SK-N-SH (cell line): ENCODE results near the gene FAM114A1. TPM values are rescaled to one million over a fixed set of nuclear protein-coding genes. Genes with fewer than 3 reads are reported as not detected.

Experiments used
- CTCF ChIA-PET: fragments of 300-600, 350-600 bp; formaldehyde crosslinking; extraction: SDS; loops from one replicate; lab custom pipeline; 2021; lab: Yijun Ruan, JAX
- POLR2A ChIA-PET: fragments of 350-600 bp; sonication (Branson Sonifier 250); formaldehyde crosslinking; extraction: SDS; loops from one replicate; lab custom pipeline; 2020; ENCODE audit warnings: antibody characterized with exemption, inconsistent platforms; lab: Yijun Ruan, JAX
- DNase-seq: peaks from one replicate; pipeline ENCODE4 v3.0.0; 2012
- H2AFZ ChIP-seq: fragments of 200-600 bp; sonication (generic); 2 replicates; pipeline ENCODE4 v1.8.1; 2016; ENCODE audit warnings: antibody characterized with exemption, mild to moderate bottlenecking, low read depth
- H3F3A ChIP-seq: fragments of 200-600 bp; sonication (generic); replicated peaks from 2 replicates; pipeline ENCODE3; 2016; ENCODE audit warnings: antibody characterized with exemption, mild to moderate bottlenecking; ENCODE audit not compliant: insufficient read depth
- H3K27ac ChIP-seq, 2 experiments: fragments of 200-500 bp in 1 of 2; fragments of 200-600 bp in 1 of 2; sonication (Bioruptor generic) in 1 of 2; sonication (generic), shearing (Covaris generic) in 1 of 2; 2 replicates each; pipeline versions ENCODE4 v1.5.1 to v1.6.1; 2014 to 2016; ENCODE audit warnings: low read depth in 2 of 2, inconsistent platforms in 1 of 2, low read length in 1 of 2, mild to moderate bottlenecking in 1 of 2, mixed read lengths in 1 of 2
- H3K27me3 ChIP-seq: fragments of 200-600 bp; sonication (generic), shearing (Covaris generic); 2 replicates; pipeline ENCODE4 v1.6.1; 2016; ENCODE audit warnings: mixed run types; ENCODE audit not compliant: insufficient read depth
- H3K36me3 ChIP-seq, 2 experiments: fragments of 200-500 bp in 1 of 2; fragments of 200-600 bp in 1 of 2; sonication (Bioruptor generic) in 1 of 2; sonication (generic) in 1 of 2; replicated peaks in 1 of 2; 2 replicates each; pipeline versions ENCODE3 to v1.5.1; 2014 to 2016; ENCODE audit warnings: low read length in 1 of 2, mild to moderate bottlenecking in 1 of 2; ENCODE audit not compliant: insufficient read depth in 2 of 2, control insufficient read depth in 1 of 2
- H3K4me1 ChIP-seq, 2 experiments: fragments of 200-500 bp in 1 of 2; fragments of 200-600 bp in 1 of 2; sonication (Bioruptor generic) in 1 of 2; sonication (generic), shearing (Covaris generic) in 1 of 2; 2 replicates each; pipeline versions ENCODE4 v1.5.1 to v1.6.1; 2014 to 2016; ENCODE audit warnings: low read depth in 1 of 2, low read length in 1 of 2, mixed run types in 1 of 2; ENCODE audit not compliant: insufficient read depth in 2 of 2, control insufficient read depth in 1 of 2
- H3K4me2 ChIP-seq: fragments of 200-600 bp; sonication (generic), shearing (Covaris generic); 2 replicates; pipeline ENCODE4 v1.6.1; 2017; ENCODE audit warnings: mixed run types
- H3K4me3 ChIP-seq, 2 experiments: fragments of 200-500 bp in 1 of 2; fragments of 200-600 bp in 1 of 2; sonication (Bioruptor generic) in 1 of 2; sonication (generic), shearing (Covaris generic) in 1 of 2; 2 replicates each; pipeline versions ENCODE4 v1.5.1 to v1.8.1; 2014 to 2016; ENCODE audit warnings: low read depth in 2 of 2, inconsistent platforms in 1 of 2, low read length in 1 of 2, mild to moderate bottlenecking in 1 of 2, mixed read lengths in 1 of 2, moderate library complexity in 1 of 2
- H3K79me2 ChIP-seq: fragments of 200-600 bp; sonication (generic); 2 replicates; pipeline ENCODE4 v1.8.1; 2017; ENCODE audit warnings: mild to moderate bottlenecking; ENCODE audit not compliant: insufficient read depth
- H3K9ac ChIP-seq: fragments of 200-600 bp; sonication (generic); 2 replicates; pipeline ENCODE4 v1.6.1; 2017; ENCODE audit warnings: mixed run types
- H3K9me2 ChIP-seq: fragments of 200-600 bp; sonication (generic); 2 replicates; pipeline ENCODE4 v1.6.1; 2017; ENCODE audit warnings: mixed run types
- H3K9me3 ChIP-seq: fragments of 200-600 bp; sonication (generic); 2 replicates; pipeline ENCODE4 v1.6.1; 2017; ENCODE audit warnings: mixed run types, mild to moderate bottlenecking, moderate library complexity
- H4K20me1 ChIP-seq: fragments of 200-600 bp; sonication (generic); 2 replicates; pipeline ENCODE4 v1.6.1; 2017; ENCODE audit warnings: mild to moderate bottlenecking, mixed run types; ENCODE audit not compliant: insufficient read depth
- FOXJ3 ChIP-seq: sonication (generic); formaldehyde crosslinking; IDR thresholded peaks from 2 replicates; pipeline ENCODE4 v1.5.1; 2020; ENCODE audit warnings: mild to moderate bottlenecking, missing genetic modification reagents
- IRF3 ChIP-seq: fragments of 150-350 bp; IDR thresholded peaks from 2 replicates; pipeline ENCODE4 v1.6.1; 2016; ENCODE audit warnings: mild to moderate bottlenecking, low read depth, low read length
- JUND ChIP-seq: IDR thresholded peaks from 2 replicates; pipeline ENCODE4 v1.4.0; 2012
- MEF2A ChIP-seq: IDR thresholded peaks from 2 replicates; pipeline ENCODE4 v1.4.0; 2012; ENCODE audit warnings: low read depth, borderline replicate concordance
- MXI1 ChIP-seq: IDR thresholded peaks from 2 replicates; pipeline ENCODE4 v1.6.1; 2012; ENCODE audit warnings: mild to moderate bottlenecking, low read depth, low read length, improper control_type of control experiment
- NFIC ChIP-seq: IDR thresholded peaks from 2 replicates; pipeline ENCODE4 v1.4.0; 2012; ENCODE audit warnings: borderline replicate concordance
- PBX3 ChIP-seq: IDR thresholded peaks from 2 replicates; pipeline ENCODE4; 2012
- POLR2AphosphoS5 ChIP-seq: IDR thresholded peaks from 2 replicates; pipeline ENCODE4 v1.6.1; 2012; ENCODE audit warnings: low read depth, low read length
- RAD21 ChIP-seq: IDR thresholded peaks from 2 replicates; pipeline ENCODE4 v1.6.1; 2012; ENCODE audit warnings: mild to moderate bottlenecking, low read length
- RCOR1 ChIP-seq: fragments of 150-350 bp; IDR thresholded peaks from 2 replicates; pipeline ENCODE4 v1.6.1; 2017; ENCODE audit warnings: antibody characterized with exemption, low read length
- REST ChIP-seq: IDR thresholded peaks from 2 replicates; pipeline ENCODE4 v1.6.1; 2012; ENCODE audit warnings: mild to moderate bottlenecking, low read depth, low read length, moderate library complexity
- SIN3A ChIP-seq: IDR thresholded peaks from 2 replicates; pipeline ENCODE4 v1.6.1; 2012; ENCODE audit warnings: low read depth, mild to moderate bottlenecking, low read length, moderate library complexity, borderline replicate concordance
- SMC3 ChIP-seq: IDR thresholded peaks from 2 replicates; pipeline ENCODE4 v1.6.1; 2012; ENCODE audit warnings: low read depth, low read length, improper control_type of control experiment
- TAF1 ChIP-seq: IDR thresholded peaks from 2 replicates; pipeline ENCODE4 v1.6.1; 2012; ENCODE audit warnings: low read depth, mild to moderate bottlenecking, low read length, moderate library complexity, borderline replicate concordance
- TCF12 ChIP-seq: IDR thresholded peaks from 2 replicates; pipeline ENCODE4 v1.4.0; 2012
- whole genome bisulfite sequencing: methylation state at CpG from one replicate; pipeline ENCODE4 v1.1.6; 2017; ENCODE audit warnings: low lambda C conversion rate; 5-methylcytosine and 5-hydroxymethylcytosine counted together
- polyA plus RNA-seq, 3 experiments: library from polyadenylated mRNA; depleted of rRNA; stranded (reverse); fragments of >200 nt; gene quantifications; 2 replicates each; pipeline ENCODE4 v1.2.3, GENCODE V29; 2012

FAM114A1 gene
- polyA plus RNA-seq, 1 of the 3 experiments (the other 2 are of a cell fraction): 54.2 TPM

GRCh38 chr4:38819569-38819968 is 48.0 kb upstream of the FAM114A1 start:
- H3K9ac ChIP-seq: no peak overlapping the region
- H3K4me2 ChIP-seq: no peak overlapping the region
- no peaks in the 10 kb centered on the region for H3K36me3 ChIP-seq
- TF ChIP-seq MXI1 (no peak), PBX3 (no peak), RCOR1 (no peak), TAF1 (no peak), SMC3 (no peak), FOXJ3 (CRISPR knock-in tag) (no peak), RAD21 (no peak), REST (no peak), NFIC (no peak)
- TF ChIP-seq, all 33 proteins: peak for 0
- no peak overlapping the region for H2AFZ ChIP-seq
- H3K9me2 ChIP-seq: no peaks in the 10 kb centered on the region
- no peaks in the 10 kb centered on the region for H3F3A ChIP-seq
- no peak overlapping the region for H3K4me3 ChIP-seq
- 50% methylated on average over 3 of the region's 3 CpGs for WGBS
- no peaks in the 10 kb centered on the region for H3K27me3 ChIP-seq
- no peak overlapping the region for H3K27ac ChIP-seq
- H3K79me2 ChIP-seq: no peaks in the 10 kb centered on the region
- no peaks in the 10 kb centered on the region for H3K9me3 ChIP-seq
- ChIA-PET POLR2A (interaction anchor here (0.5 kb wide), 1 partner anchor 578 kb away, joined by 3 read pairs; no protein-coding TSS in a partner anchor), CTCF (interaction anchor here (1.0 to 1.1 kb wide), 2 partner anchors 15 to 60 kb away, joined by 3 to 4 read pairs; no protein-coding TSS in a partner anchor)
- no peaks in the 10 kb centered on the region for H4K20me1 ChIP-seq
- no peak for DNase-seq
- H3K4me1 ChIP-seq: no peaks in the 10 kb centered on the region

- Histone ChIP-seq H3K9ac (no peak overlapping the region), H3K27me3 (no peaks in the 10 kb centered on the region), H3K9me3 (no peaks in the 10 kb centered on the region), H3K4me2 (no peak overlapping the region), H3K4me3 (no peak overlapping the region), H3K27ac (no peak overlapping the region), H3K36me3 (no peaks in the 10 kb centered on the region), H3K79me2 (no peaks in the 10 kb centered on the region), H4K20me1 (no peaks in the 10 kb centered on the region), H2AFZ (no peak overlapping the region), H3K9me2 (no peaks in the 10 kb centered on the region), H3F3A (no peaks in the 10 kb centered on the region), H3K4me1 (no peaks in the 10 kb centered on the region)
- 57% methylated on average over 4 of the region's 4 CpGs for WGBS
- CTCF ChIA-PET: interaction anchor here (1.1 kb wide), 1 partner anchor 16 kb away, joined by 4 read pairs; no protein-coding TSS in a partner anchor
- DNase-seq: no peak
- no peak for TF ChIP-seq MXI1
- no peak for TF ChIP-seq FOXJ3 (CRISPR knock-in tag)
- no peak for TF ChIP-seq TCF12
- TF ChIP-seq SIN3A: no peak
- no peak for TF ChIP-seq REST
- TF ChIP-seq MEF2A: no peak
- TF ChIP-seq RAD21: no peak
- no peak for TF ChIP-seq JUND
- TF ChIP-seq IRF3: no peak
- no peak for TF ChIP-seq POLR2AphosphoS5
- POLR2A ChIA-PET: no interaction called here
Measured at GRCh38 chr4:38820329-38821061, 47.1 kb upstream of the FAM114A1 start.
